Hepatocyte (in vitro differentiated cells): ENCODE measurements around the gene ADAMTS5.

Experiments used
- CTCF ChIP-seq: fragments of 200-600 bp; sonication (generic); IDR thresholded peaks from 2 replicates; pipeline ENCODE4 v1.5.1; 2016; ENCODE audit warnings: antibody characterized with exemption, mild to moderate bottlenecking; ENCODE audit not compliant: poor library complexity
- EZH2phosphoT487 ChIP-seq: fragments of 200-600 bp; sonication (generic); IDR thresholded peaks from one replicate; pipeline ENCODE4 v1.6.1; 2018; ENCODE audit warnings: antibody characterized with exemption, mild to moderate bottlenecking, low read depth, moderate library complexity; ENCODE audit not compliant: unreplicated experiment, severe bottlenecking

DNA sequence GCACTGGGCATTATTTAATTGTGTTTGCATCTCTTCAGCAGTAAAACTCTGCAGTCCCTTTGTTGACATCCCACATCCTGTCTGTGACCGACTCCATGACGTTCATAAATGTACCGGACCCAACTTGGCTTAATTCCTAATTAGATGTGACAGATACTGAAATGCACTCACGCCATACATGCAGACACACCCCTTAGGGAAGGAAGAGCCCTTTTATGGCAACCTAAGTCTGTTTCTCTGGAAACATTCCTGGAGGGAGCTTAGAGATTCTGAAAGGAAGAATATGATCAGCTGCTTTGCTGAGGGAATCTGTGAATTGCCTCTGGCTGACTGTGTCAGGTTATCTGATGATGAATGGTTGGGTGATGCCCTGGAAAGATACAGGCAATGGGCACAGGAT is 33.4 kb downstream of the ADAMTS5 start:
- TF ChIP-seq CTCF (no peak), EZH2phosphoT487 (no peak)
